ENCODE measurements around the gene COPG2. TPM values are rescaled to one million over a fixed set of nuclear protein-coding genes. Genes with fewer than 3 reads are reported as not detected.
"Not testable (repeated sequence)": the region's sequence is repeated elsewhere in the genome, so short reads cannot be mapped to it uniquely, and the experiment has no call there.

The COPG2 gene
- total RNA-seq, 2 donors from 2014 or later, result 27.5 to 27.8 TPM

GRCh38 chr7:130541287-130541686 is 127.3 kb downstream of the COPG2 start:
- not testable (repeated sequence) for H3K9me3 Mint-ChIP-seq; H3K36me3 Mint-ChIP-seq (ENCODE audit: insufficient read depth in 2 of 2); H3K4me1 Mint-ChIP-seq (ENCODE audit: low read depth); H3K27me3 Mint-ChIP-seq (ENCODE audit: low read depth); ATAC-seq (replicated peaks in 1 of 2); H3K4me3 Mint-ChIP-seq; H3K27ac Mint-ChIP-seq; DNase-seq

GRCh38 chr7:130537894-130538293 is 130.7 kb downstream of the COPG2 start:
- ATAC-seq (replicated peaks in 1 of 2); H3K36me3 Mint-ChIP-seq (ENCODE audit: insufficient read depth in 2 of 2); H3K27ac Mint-ChIP-seq; H3K4me1 Mint-ChIP-seq (ENCODE audit: low read depth); H3K27me3 Mint-ChIP-seq (ENCODE audit: low read depth); H3K9me3 Mint-ChIP-seq; H3K4me3 Mint-ChIP-seq; DNase-seq: not testable (repeated sequence)

- Mint-ChIP-seq H3K27ac (no peak overlapping the region), H3K27me3 (ENCODE audit: low read depth) (no peaks in the 10 kb centered on the region), H3K4me3 (no peak overlapping the region), H3K36me3 (ENCODE audit: insufficient read depth in 2 of 2) (no peaks in the 10 kb centered on the region), H3K4me1 (ENCODE audit: low read depth) (no peaks in the 10 kb centered on the region), H3K9me3 (no peaks in the 10 kb centered on the region)
- ATAC-seq (replicated peaks in 1 of 2) (no peak), DNase-seq (no peak)
Measured at GRCh38 chr7:130529417-130529816, 139.1 kb downstream of the COPG2 start.

GRCh38 chr7:130527752-130528355 is 140.7 kb downstream of the COPG2 start:
- not testable (repeated sequence) for H3K27ac Mint-ChIP-seq; H3K4me1 Mint-ChIP-seq (ENCODE audit: low read depth); DNase-seq; H3K4me3 Mint-ChIP-seq; H3K27me3 Mint-ChIP-seq (ENCODE audit: low read depth); H3K36me3 Mint-ChIP-seq (ENCODE audit: insufficient read depth in 2 of 2); H3K9me3 Mint-ChIP-seq
- ATAC-seq (replicated peaks in 1 of 2), result peak; percentile 60 to 74

GRCh38 chr7:130524628-130525027 is 143.9 kb downstream of the COPG2 start:
- no peak for ATAC-seq (replicated peaks in 1 of 2)
- DNase-seq, result no peak
- no peaks in the 10 kb centered on the region for H3K27me3 Mint-ChIP-seq (ENCODE audit: low read depth)

GRCh38 chr7:130523519-130524125 is 144.9 kb downstream of the COPG2 start:
- ATAC-seq (replicated peaks in 1 of 2), result peak; percentile 66 to 68

More at GRCh38 chr7:130524628-130525027, 143.9 kb downstream of the COPG2 start:
- Mint-ChIP-seq H3K27ac (no peak overlapping the region), H3K36me3 (ENCODE audit: insufficient read depth in 2 of 2) (no peaks in the 10 kb centered on the region), H3K4me1 (ENCODE audit: low read depth) (no peaks in the 10 kb centered on the region), H3K4me3 (no peak overlapping the region), H3K9me3 (no peaks in the 10 kb centered on the region)

GRCh38 chr7:130521258-130521951 is 147.1 kb downstream of the COPG2 start:
- no peak overlapping the region for H3K4me3 Mint-ChIP-seq
- DNase-seq (no peak), ATAC-seq (replicated peaks in 1 of 2) (no peak)
- no peaks in the 10 kb centered on the region for H3K9me3 Mint-ChIP-seq
- no peaks in the 10 kb centered on the region for H3K27me3 Mint-ChIP-seq (ENCODE audit: low read depth)
- H3K36me3 Mint-ChIP-seq (ENCODE audit: insufficient read depth in 2 of 2), result no peaks in the 10 kb centered on the region
- H3K27ac Mint-ChIP-seq, result no peak overlapping the region
- no peaks in the 10 kb centered on the region for H3K4me1 Mint-ChIP-seq (ENCODE audit: low read depth)

More at GRCh38 chr7:130523519-130524125, 144.9 kb downstream of the COPG2 start:
- H3K27me3 Mint-ChIP-seq (ENCODE audit: low read depth); DNase-seq; H3K4me3 Mint-ChIP-seq; H3K27ac Mint-ChIP-seq; H3K36me3 Mint-ChIP-seq (ENCODE audit: insufficient read depth in 2 of 2); H3K4me1 Mint-ChIP-seq (ENCODE audit: low read depth); H3K9me3 Mint-ChIP-seq: not testable (repeated sequence)

- ATAC-seq (replicated peaks in 1 of 2) (no peak), DNase-seq (no peak)
- Mint-ChIP-seq H3K27me3 (ENCODE audit: low read depth) (no peaks in the 10 kb centered on the region), H3K9me3 (no peaks in the 10 kb centered on the region), H3K36me3 (ENCODE audit: insufficient read depth in 2 of 2) (no peaks in the 10 kb centered on the region), H3K27ac (no peak overlapping the region), H3K4me1 (ENCODE audit: low read depth) (no peaks in the 10 kb centered on the region), H3K4me3 (no peak overlapping the region)
Measured at GRCh38 chr7:130515315-130516040, 153.1 kb downstream of the COPG2 start.

- no peaks in the 10 kb centered on the region for H3K36me3 Mint-ChIP-seq (ENCODE audit: insufficient read depth in 2 of 2)
- ATAC-seq (replicated peaks in 1 of 2) (no peak), DNase-seq (no peak)
- no peak overlapping the region for H3K27ac Mint-ChIP-seq
- H3K27me3 Mint-ChIP-seq (ENCODE audit: low read depth), result no peaks in the 10 kb centered on the region
- H3K4me3 Mint-ChIP-seq, result no peak overlapping the region
- H3K4me1 Mint-ChIP-seq (ENCODE audit: low read depth), result no peaks in the 10 kb centered on the region
- H3K9me3 Mint-ChIP-seq, result no peaks in the 10 kb centered on the region
Measured at GRCh38 chr7:130513447-130513846, 155.1 kb downstream of the COPG2 start.

GRCh38 chr7:130512038-130512437 is 156.5 kb downstream of the COPG2 start:
- H3K9me3 Mint-ChIP-seq; DNase-seq; H3K4me1 Mint-ChIP-seq (ENCODE audit: low read depth); H3K36me3 Mint-ChIP-seq (ENCODE audit: insufficient read depth in 2 of 2); H3K27ac Mint-ChIP-seq; H3K27me3 Mint-ChIP-seq (ENCODE audit: low read depth); H3K4me3 Mint-ChIP-seq; ATAC-seq (replicated peaks in 1 of 2): not testable (repeated sequence)

- Mint-ChIP-seq H3K27me3 (ENCODE audit: low read depth) (no peaks in the 10 kb centered on the region), H3K27ac (no peak overlapping the region), H3K9me3 (no peaks in the 10 kb centered on the region), H3K36me3 (ENCODE audit: insufficient read depth in 2 of 2) (peaks cover 0 to 2% of the 10 kb centered on the region in 2 donors), H3K4me3 (no peak overlapping the region), H3K4me1 (ENCODE audit: low read depth) (no peaks in the 10 kb centered on the region)
- no peak for ATAC-seq (replicated peaks in 1 of 2)
- DNase-seq, result no peak
Measured at GRCh38 chr7:130506358-130506757, 162.2 kb downstream of the COPG2 start.

- no peak for ATAC-seq (replicated peaks in 1 of 2)
- H3K27me3 Mint-ChIP-seq (ENCODE audit: low read depth), result no peaks in the 10 kb centered on the region
- H3K27ac Mint-ChIP-seq, result no peak overlapping the region
- no peak for DNase-seq
- peaks cover 3% of the 10 kb centered on the region for H3K4me1 Mint-ChIP-seq (ENCODE audit: low read depth)
- no peaks in the 10 kb centered on the region for H3K9me3 Mint-ChIP-seq
- no peak overlapping the region for H3K4me3 Mint-ChIP-seq
- peaks cover 0 to 2% of the 10 kb centered on the region in 2 donors for H3K36me3 Mint-ChIP-seq (ENCODE audit: insufficient read depth in 2 of 2)
Measured at GRCh38 chr7:130505753-130506152, 162.8 kb downstream of the COPG2 start.

- no peaks in the 10 kb centered on the region for H3K36me3 Mint-ChIP-seq (ENCODE audit: insufficient read depth in 2 of 2)
- DNase-seq (no peak), ATAC-seq (replicated peaks in 1 of 2) (no peak)
- peaks cover 3% of the 10 kb centered on the region for H3K4me1 Mint-ChIP-seq (ENCODE audit: low read depth)
- no peaks in the 10 kb centered on the region for H3K9me3 Mint-ChIP-seq
- H3K27ac Mint-ChIP-seq, result no peak overlapping the region
- no peak overlapping the region for H3K4me3 Mint-ChIP-seq
- no peaks in the 10 kb centered on the region for H3K27me3 Mint-ChIP-seq (ENCODE audit: low read depth)
Measured at GRCh38 chr7:130500910-130501309, 167.6 kb downstream of the COPG2 start.

Measured in activated T-cell treated with anti-CD3 and anti-CD28 coated beads, Interleukin-2, amount 50 U/mL, for 72 hours (primary cell).